Stimulated activated CD8-positive, alpha-beta memory T cell treated with anti-CD3 and anti-CD28 coated beads, Interleukin-15, amount 100 ng/mL, for 24 hours (primary cell): Measurements from ENCODE around the gene GALNT2.
A peak's percentile ranks its signal among the peaks of the same experiment; 100 is the strongest.

Experiments used
- DNase-seq: peaks from one replicate; pipeline ENCODE4 v3.0.0-alpha.2; 2020; ENCODE audit warnings: low read depth

Gene GALNT2

DNA sequence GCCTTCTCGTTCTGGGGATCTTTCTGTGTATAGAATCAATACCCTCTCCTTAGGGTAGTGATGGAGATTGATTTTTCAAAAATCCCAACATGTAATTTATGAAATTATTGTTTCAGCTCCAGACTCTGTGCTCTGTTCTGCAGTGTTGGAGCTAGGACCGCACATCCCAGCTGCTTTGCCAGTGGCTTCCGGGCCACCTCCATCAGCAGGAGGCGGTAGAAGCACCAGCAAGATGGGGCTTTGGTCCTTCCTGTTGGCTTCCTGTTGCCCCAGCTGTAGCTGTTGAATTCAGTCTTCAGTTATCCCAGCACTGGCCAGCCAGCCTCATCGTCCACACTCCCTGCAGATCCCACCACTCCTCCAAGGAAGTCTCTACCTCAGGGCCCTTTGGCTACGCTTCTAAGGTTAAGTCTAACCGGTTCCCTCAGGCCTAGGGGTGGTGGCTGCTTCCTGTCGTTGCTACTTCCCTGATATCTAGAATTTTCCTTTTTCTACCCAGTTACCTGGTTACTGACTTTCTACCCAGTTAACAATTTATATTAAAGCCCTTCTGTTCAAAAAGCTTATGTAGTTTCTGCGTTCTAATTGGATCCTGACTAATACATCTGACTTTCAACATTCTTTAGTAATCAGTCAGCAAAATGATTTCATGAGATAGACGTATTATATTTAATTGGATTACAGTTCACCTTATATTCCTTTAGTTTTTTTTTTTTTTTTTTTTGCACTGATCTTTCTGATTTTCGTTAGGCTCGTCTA, 24.6 kb downstream of the GALNT2 start:
- DNase-seq = no peak

DNA sequence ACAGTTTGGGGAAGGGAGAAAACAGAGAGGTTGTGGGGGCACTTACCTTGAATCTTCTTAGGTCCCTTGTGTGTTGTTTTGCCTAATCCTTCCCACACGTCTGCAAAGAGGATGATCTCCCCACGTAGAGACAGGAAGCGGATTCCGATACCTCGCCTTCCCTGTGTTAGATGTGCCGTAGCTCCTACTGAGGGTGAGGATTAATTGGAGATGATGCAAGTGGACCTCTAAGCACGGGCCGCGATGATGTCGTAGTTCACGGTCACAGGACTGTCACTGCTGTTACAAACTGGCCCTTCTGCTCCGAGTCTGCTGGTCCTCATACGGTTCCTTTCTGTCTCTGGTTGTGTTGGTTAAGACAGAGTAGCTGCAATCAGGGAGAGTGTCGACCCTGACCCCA, 27.7 kb downstream of the GALNT2 start:
- no peak for DNase-seq

DNA sequence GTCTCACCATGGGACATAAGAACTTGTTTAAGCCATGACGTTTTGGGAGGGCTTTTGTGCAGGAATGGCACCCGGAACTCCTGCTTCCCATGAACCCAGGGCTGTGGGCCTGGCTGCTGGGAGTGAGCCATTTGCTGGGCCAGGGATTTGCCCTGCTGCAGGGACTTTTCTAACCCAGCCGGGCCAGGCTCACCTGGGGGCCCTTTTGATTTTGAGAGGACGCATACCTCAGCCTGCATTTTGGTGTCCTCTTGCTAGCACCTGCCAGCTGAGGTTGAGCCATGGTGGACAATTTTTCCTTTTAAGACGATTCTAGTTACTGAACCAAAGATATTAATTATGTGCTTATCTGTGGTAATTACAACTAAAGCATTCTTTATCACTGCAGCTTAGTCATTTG, 28.9 kb downstream of the GALNT2 start:
- no peak for DNase-seq

DNA sequence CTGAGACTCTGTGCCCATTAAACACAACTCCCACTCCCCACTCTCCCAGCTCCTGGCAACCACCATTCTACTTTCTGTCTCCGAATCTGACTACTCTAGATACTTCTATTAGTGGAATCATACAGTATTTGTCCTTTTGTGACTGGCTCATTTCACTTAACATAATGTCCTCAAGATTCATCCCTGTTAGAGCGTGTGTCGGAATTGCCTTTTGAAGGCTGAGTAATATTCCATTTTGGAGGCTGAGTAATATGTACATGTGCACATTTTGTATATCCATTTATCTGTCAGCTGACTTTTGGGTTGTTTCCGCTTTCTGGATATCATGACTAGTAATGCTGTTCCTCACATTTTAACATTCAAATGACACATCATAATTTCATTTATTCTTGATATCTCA, 30.3 kb downstream of the GALNT2 start:
- no peak for DNase-seq

DNA sequence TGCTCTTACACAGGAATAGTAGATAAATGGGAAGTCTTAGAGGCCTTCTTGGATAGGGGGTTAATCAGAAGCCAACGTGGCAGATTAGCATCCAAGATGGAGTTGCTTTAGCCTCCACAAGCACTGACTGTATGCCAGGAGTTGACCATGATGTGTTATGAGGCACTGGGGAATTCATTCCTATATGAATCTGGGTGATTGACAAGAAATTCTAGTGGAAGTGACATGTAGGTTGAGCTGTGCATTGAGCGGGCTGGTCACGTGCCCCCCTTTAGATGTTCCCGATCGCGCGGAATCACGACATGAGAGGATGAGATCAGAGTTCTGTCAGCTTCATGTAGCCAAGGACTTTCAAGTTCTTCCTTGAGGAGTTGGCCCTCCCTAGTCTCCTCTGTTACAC, 31.7 kb downstream of the GALNT2 start:
- DNase-seq = no peak

DNA sequence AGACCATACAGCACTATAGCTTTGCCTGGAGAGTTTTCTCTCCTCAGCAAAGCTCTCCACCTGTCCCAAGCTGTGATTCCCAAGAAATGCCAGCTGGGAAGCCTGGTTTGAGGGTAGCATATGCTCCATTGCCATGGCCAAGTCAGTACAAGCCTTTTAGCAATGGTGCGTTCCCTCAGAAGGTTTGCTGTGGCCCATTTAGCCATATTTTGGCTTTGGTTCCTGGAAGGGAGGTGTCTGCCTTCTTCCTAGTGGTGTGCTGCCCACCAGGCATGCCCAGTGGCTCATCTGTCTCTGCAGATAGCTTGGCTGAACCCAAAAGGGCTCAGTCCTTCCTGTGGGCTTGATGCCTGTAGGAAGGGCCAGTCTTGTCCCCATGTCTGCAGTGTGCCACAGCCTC, 32.4 kb downstream of the GALNT2 start:
- DNase-seq = no peak

DNA sequence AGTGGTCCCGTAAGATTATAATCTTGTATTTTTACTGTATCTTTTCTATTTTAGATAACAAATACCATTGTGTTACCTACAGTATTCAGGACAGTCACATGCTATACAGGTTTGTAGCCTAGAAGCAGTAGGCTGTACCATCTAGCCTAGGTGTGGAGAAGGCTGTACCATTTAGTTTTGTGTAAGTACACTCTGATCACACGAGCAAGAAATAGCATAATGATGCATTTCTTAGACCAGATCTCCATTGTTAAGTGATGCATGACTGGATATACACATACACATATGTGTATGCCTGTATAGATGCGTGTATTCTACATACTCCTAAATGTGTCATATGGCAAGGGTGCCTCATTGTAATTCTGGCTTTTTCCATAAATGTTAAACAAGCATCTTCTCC, 33.9 kb downstream of the GALNT2 start:
- no peak for DNase-seq

DNA sequence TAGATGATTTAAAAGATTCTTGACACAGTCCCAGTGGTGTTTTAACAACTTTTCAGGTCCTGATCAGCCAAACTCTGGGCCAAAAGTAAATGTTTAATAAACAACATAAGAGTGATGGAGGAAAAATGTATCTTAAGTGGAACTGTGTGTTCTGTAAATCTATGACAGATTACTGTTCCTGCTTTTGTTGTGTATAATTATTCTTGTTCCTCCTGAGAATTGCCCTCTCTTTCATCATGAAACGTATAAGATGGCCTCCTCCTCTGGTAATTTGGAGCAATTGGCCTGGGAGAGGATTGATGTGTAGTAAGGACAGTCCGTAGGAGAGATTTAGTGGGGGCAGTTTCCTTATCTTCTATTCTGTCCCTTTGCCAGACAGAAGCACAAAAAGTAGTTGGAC, 34.5 kb downstream of the GALNT2 start:
- DNase-seq = no peak

DNA sequence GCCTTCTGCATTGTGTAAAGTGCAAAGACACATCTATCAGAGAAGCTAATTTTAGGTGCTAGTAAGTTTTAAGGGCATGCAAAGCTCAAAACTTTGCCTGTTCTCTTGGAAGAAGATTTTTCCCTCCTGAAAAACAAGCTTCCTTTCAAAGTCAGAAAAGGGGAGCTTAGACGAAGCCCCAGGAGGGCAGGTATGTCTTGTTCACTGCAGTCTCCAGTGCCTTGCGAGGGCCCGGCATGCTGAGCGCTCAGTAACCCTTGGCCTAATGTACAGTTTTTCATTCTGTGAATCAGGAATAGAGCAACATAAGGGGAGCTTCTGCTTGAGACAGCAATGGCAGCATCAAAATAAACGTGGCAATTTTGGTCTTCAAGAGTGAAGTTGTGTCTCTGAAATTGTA, 35.0 kb downstream of the GALNT2 start:
- DNase-seq = no peak

DNA sequence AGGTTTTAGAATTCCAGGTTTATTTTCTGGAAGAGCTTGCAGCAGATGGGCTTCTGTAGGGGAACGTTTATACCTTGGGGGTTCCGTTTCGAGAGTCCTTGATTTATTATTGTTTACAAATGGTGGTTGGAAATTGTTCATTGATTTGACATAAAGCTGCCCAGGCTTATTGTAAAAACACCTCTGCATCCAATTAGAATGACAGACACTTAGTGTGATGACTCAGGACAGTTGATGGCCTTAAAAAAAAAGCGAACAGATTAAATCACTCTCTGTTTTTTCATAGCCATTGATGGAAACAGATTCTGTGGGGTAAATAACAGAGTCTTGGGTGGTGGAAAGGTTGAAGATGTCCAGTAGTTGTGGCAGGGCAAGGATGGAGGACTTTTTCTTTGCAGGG, 35.4 kb downstream of the GALNT2 start:
- DNase-seq = no peak

DNA sequence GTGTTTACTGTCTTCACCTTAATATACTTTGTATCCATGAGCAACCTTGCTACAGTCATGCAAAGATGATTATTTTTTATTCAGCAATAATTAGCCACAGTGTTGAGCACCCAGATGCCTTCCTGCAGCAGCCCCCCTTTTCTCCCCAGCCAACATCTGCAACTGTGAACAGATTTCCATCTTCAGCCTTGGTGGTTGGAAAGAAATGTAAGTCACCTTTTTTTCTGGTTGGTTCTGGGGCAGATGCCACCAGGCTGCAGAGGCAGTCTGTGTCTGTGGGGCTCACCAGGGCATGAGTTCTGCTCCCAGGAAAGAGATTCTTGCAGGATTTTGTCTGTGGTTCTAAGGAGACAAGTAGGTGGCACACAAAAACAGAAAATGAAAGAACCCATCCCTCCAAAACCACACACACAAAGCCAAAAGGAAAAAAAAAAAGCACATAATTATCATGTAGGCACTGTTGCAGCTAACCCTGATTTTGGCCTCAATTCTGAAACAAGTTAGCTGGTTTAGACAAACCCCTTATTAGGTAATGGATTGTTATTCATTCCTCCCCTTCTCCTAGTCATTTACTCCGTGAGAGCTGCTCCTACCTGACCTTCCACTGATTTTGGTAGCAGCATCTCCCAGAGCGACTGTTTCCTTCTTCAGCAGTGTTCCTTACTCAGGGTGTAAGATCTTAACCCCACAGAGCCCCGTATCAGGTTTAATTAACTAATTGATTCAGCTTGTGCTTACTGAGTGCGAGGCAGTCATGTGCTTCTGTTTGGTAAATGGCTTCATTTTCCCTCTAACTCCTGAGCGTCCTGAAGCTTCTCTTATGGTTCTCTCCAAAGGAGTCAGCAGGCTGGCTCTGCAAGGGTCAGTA, 36.5 kb downstream of the GALNT2 start:
- DNase-seq = no peak

DNA sequence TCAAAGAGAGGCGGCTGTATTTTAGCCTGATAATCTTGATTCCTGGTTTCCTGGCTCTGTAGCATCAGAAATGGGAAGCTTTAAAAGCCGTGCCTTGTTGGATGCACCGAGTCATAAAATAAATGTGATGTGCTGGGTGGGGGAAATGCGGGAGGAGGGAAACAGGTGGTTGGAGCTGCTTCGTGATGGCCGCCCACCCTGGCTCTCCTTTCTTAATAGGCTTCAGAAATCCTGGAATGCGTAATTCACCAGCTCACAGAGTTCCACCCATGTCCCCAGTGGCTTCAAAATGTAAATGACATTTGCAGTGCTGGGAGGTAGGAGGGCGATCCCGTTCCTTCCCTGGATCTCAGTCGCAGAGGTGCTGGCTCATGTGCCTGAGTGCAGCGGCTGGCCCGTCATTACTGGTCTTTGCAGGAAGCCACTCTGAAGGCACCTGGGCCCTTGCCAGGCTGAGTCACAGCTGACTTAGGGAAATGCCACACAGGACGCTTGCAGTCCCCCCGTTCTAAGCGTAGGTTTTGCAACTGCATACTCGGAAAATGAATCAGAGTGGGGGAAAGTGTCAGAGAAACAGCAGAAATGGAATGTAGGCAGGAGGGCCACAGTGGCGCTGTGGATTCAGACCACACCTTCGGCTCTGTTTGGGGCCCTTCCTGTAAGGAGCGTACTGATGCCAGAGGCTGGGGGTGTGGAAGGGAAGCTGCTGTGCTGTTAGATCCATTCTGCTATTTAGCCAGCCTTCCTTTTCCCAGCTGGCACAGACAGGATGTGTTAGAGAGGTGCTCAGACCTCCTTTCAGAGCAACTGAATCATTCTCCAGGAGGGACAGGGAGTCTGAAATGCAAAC, 37.6 kb downstream of the GALNT2 start:
- peak; percentile 49 for DNase-seq

DNA sequence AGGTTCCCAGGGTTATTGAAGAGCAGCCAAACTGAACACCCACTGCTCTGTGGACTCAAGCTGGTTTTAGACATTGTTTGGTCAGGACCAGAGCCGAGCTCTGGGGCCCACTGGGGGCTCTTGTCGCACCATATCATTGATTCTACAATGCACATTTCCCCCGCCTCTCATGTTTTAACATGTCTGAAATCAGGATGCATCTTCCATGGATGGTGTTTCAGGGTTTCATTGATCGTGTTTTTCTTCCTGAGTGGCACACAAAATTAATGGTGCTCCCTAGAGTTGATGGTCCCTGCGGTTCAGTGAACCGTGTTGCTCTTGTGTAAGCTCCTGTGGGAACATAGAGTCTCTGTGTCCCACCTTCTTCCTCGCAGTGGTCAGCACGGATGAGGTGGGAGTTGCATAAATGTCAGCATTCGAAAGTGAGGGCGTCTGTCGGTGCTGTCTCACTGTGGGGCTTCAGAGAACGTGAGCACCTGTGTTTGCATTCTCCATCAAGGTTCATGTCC, 38.3 kb downstream of the GALNT2 start:
- no peak for DNase-seq

DNA sequence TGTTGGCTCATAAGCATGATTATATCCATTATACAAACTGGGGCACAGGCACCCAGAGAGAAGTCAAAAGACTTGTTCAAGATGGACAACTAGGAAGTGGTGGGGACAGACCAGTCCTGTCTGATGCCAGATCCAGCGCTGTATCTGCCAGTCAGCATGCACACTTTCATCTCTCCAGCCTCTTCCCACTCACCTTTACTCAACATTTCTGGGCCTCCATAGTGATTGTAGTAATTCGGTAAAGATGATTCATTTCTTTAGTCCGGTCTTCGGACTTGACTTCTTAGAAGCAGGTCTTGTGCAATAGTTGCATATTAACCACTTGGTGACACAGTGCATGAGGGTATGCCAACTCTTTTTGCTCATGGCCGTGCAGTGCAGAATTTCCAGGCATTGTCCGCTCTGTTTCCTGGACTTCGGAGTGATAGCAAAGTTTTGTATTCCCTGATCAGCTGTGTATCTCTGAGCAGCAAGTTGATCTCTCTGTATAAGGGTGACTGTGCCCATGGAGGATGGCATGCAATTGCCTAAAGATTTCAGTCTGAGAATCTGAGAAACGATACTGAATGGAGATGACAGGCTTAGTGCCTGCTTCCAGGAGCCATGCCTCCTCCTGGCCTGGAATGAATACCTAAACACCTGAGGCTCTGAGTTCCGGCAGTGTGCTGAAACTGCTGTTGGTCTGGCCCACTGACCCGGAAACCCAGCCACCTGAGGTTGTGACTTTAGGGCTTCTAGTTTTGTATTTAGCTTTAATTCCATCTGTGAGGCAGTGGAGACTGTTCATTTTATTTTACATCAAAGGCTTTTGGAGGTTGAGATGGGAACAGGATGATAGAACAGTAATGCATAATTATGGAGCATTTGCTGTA, 39.0 kb downstream of the GALNT2 start:
- DNase-seq = no peak

DNA sequence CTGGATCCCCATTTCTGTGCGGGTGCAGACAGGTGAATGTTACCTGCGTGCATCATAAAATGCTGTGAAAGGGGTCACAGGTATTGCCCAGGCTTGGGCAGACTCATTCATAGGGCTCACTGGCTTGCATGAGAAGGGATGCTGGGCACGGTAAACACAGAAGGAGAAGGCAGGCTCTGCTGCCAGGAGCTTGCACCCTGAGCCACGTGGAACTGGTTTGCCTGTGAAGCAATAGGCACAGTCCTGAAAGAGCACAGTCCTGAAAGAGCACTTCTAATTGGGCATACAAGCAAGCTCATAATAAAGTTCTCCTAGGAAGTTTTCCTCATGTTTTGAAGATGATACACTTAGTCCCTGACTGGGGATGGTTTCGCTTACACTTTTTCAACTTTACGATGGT, 40.9 kb downstream of the GALNT2 start:
- DNase-seq = no peak

DNA sequence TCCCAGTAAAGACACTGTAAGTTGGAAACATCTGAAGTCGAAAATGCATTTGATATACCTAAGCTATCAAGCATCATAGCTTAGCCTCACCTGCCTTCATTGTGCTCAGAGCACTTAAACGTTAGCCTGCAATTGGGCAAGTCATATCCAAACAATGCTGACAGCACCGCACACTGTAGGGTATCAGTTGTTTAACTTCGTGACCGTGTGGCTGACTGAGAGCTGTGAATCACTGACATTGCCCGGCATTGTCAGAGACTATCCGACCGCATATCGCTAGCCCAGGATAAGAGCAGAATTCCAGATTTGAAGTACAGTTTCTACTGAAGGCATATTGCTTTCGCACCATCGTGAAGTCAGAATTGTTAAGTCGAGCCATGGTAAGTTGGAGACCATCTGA, 41.5 kb downstream of the GALNT2 start:
- no peak for DNase-seq

DNA sequence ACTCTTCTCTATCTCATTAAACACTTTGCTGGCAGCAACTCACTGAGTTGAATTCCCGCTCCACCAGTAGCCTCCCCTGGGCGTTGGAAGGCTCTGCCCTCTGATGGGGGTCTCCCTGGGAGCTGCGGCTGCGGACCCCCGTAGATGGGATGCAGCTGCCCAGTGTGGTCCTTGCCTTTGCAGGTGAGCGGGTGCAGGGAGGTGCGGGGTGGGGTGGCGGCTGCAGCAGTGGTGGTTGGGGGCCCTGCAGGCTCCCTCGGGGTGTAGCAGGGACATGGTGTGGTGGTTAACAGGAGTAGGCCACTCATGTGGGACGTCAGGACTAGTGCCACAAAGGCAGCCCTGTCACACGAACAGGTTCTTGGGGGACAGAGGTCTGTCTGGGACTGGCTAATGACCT, 42.0 kb downstream of the GALNT2 start:
- no peak for DNase-seq

DNA sequence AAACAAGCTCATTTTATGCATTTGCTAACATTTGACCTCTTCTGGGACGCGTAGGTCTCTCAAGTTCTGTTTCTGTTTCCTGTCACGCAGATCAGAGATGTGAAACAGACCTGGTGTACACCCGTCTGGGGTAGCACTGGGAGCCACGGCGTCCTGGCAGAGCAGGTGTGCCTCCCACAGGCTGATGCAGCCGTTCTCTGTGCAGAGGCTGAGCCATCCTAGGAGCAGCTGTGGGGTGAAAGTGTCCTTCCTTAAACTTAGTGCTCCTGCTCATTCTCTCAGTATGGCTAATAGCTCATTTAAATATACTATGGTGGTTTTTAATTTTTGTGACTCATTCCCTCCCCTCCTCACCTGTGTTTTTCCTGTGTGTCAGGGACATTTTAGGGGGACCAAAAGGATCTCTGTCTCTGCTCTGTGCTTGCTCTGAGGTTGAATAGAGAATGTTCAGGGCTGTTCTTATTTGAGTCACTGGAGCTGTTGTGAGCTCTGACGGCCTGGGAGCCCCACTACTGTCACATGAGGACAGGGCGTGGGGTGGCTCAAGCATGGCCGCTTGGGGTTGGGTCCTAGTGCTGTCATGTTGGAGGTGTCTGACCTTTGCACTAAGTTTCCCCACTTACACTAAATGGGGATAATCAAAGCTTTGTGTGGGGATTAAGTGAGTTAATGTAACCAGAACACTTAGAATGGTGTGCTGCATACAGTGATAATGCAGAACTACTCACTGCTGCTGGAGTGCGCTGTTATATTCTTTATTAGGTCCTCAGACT, 43.0 kb downstream of the GALNT2 start:
- peak; percentile 43 for DNase-seq

DNA sequence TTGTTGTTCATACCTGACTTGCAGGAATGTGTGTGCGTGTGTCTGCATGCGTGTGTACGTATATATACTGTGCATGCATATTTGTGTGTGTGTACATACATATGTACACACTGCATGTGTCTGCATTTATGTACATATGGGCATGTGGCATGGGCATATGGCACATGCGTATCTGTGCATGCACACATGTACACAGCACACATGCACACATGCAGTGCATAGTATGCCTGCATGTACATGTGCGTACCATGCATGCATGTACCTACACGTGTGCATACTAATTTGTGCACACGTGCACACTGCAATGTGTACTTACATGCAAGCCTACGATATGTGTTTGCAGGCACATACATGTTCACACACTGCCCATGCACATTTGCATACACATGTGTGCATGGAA, 43.9 kb downstream of the GALNT2 start:
- DNase-seq = no peak

DNA sequence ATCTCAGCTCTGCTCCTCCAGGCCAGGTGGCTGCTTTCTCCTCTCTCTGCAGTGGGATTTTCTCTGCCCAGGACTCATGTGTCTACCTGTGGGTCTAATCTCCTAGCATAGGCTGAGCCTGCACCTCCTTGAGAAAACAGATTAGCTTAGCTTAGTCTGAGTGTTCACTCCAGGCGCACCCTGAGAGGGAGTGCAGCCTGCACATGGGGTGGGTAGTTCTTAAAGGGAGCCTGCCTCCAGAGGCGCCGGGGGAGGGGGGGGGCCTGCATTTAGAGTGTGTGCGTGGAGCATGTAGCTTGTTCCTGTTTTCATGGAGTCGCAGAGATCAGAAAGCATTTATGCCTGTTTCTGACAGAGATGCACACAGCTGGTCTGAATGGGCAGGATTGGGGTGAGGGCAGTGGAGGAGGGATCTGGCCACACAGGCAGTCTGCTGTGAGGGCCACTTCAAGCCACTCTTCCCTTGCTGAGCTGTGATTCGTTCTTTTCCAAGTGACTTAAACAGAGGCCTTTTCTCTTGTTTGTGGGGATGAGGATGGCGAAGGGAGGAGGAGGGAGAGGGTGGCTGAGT, 45.2 kb downstream of the GALNT2 start:
- DNase-seq = no peak
